ENCODE measurements around the gene RPL32.

GRCh38 chr3:12862387-12862786, 21.0 kb upstream of the RPL32 start:
- TF ChIP-seq CTCF (IDR thresholded peaks at IDR 0.05), result no peak
- no peak for TF ChIP-seq POLR2A (IDR thresholded peaks at IDR 0.05)
